ENCODE results near the gene TIGD3. TPM values are rescaled to one million over a fixed set of nuclear protein-coding genes. Genes with fewer than 3 reads are reported as not detected.

TIGD3 gene
- total RNA-seq, 1 experiment from 2014 or later = 0.14 TPM

- ChIA-PET CTCF (interaction anchor here (0.8 to 1.2 kb wide), 2 partner anchors 26 to 27 kb away, joined by 3 read pairs; no protein-coding TSS in a partner anchor), POLR2A (interaction anchor here (0.5 to 1.8 kb wide), 4 partner anchors 7 to 150 kb away, joined by 3 to 4 read pairs (median 4); no protein-coding TSS in a partner anchor)
- no peaks in the 10 kb centered on the region for H3K9me3 Mint-ChIP-seq (ENCODE audit: unreplicated experiment)
- H3K36me3 Mint-ChIP-seq (ENCODE audit: insufficient read depth, unreplicated experiment) = peaks cover 20% of the 10 kb centered on the region
- no peak for TF ChIP-seq CTCF (IDR thresholded peaks at IDR 0.05; ENCODE audit: unreplicated experiment)
- peaks cover 18% of the 10 kb centered on the region for H3K4me1 Mint-ChIP-seq (ENCODE audit: insufficient read depth, unreplicated experiment)
- no TSS peak for BruUV-seq (replicated peaks)
- intact Hi-C loops (cut with micrococcal nuclease) = no loop called here
- H3K27ac Mint-ChIP-seq (ENCODE audit: low read depth, unreplicated experiment) = no peak overlapping the region
- H3K4me3 Mint-ChIP-seq (ENCODE audit: unreplicated experiment) = peak overlapping the region; percentile 72
- H3K27me3 Mint-ChIP-seq (ENCODE audit: insufficient read depth, unreplicated experiment) = no peaks in the 10 kb centered on the region
- DNase-seq (ENCODE audit: unreplicated experiment) = no peak
These were observed 1.9 kb downstream of the TIGD3 start for GRCh38 chr11:65356394-65356972.

DNA sequence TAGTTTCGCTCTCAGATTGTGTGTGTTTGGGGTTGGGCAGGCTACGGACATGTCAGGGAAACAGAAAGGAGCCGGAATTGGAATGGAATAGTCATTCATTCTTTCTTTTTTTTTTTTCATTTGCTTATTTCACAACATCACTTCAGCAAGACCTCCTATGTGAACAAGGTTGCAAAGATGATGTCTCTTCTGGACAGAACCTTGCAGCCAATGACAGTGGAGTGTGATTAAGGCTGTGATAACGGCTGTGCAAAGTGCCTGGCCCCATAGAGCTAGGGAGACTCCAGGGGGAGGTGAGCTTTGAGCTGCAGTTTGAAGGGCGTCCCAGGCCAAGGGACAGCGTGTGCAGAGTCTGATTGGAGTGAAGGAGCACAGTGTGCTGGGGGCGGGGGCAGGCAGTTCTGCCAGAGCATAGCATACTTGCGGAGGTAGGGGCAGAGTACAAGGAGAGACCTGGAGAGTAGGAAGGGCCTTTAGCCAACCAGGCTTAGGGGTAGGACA, 3.4 kb downstream of the TIGD3 start:
- Mint-ChIP-seq H3K27me3 (ENCODE audit: insufficient read depth, unreplicated experiment) (no peaks in the 10 kb centered on the region), H3K4me3 (ENCODE audit: unreplicated experiment) (no peak overlapping the region), H3K9me3 (ENCODE audit: unreplicated experiment) (no peaks in the 10 kb centered on the region), H3K4me1 (ENCODE audit: insufficient read depth, unreplicated experiment) (peaks cover 18% of the 10 kb centered on the region), H3K36me3 (ENCODE audit: insufficient read depth, unreplicated experiment) (peaks cover 6% of the 10 kb centered on the region), H3K27ac (ENCODE audit: low read depth, unreplicated experiment) (no peak overlapping the region)
- CTCF ChIA-PET = interaction anchor here (0.6 to 1.2 kb wide), 5 partner anchors 9 to 788 kb away, joined by 3 read pairs; partner anchors contain the start of gene DPF2
- POLR2A ChIA-PET = interaction anchor here (1.1 to 1.5 kb wide), 2 partner anchors 9 to 15 kb away, joined by 4 read pairs; no protein-coding TSS in a partner anchor
- intact Hi-C loops (cut with micrococcal nuclease) = no loop called here
- no peak for DNase-seq (ENCODE audit: unreplicated experiment)
- no peak for TF ChIP-seq CTCF (IDR thresholded peaks at IDR 0.05; ENCODE audit: unreplicated experiment)
- no TSS peak for BruUV-seq (replicated peaks)

GRCh38 chr11:65362320-65362931, 7.9 kb downstream of the TIGD3 start:
- Mint-ChIP-seq H3K36me3 (ENCODE audit: insufficient read depth, unreplicated experiment) (no peaks in the 10 kb centered on the region), H3K9me3 (ENCODE audit: unreplicated experiment) (no peaks in the 10 kb centered on the region), H3K4me1 (ENCODE audit: insufficient read depth, unreplicated experiment) (peaks cover 5% of the 10 kb centered on the region), H3K27me3 (ENCODE audit: insufficient read depth, unreplicated experiment) (no peaks in the 10 kb centered on the region), H3K27ac (ENCODE audit: low read depth, unreplicated experiment) (no peak overlapping the region), H3K4me3 (ENCODE audit: unreplicated experiment) (no peak overlapping the region)
- no peak for TF ChIP-seq CTCF (IDR thresholded peaks at IDR 0.05; ENCODE audit: unreplicated experiment)
- ChIA-PET CTCF (interaction anchor here (0.6 to 2.3 kb wide), 3 partner anchors 10 to 507 kb away, joined by 3 to 8 read pairs (median 5); no protein-coding TSS in a partner anchor), POLR2A (interaction anchor here (1.8 kb wide), 1 partner anchor 145 kb away, joined by 3 read pairs; no protein-coding TSS in a partner anchor)
- BruUV-seq (replicated peaks) = no TSS peak
- no peak for DNase-seq (ENCODE audit: unreplicated experiment)
- intact Hi-C loops (cut with micrococcal nuclease) = no loop called here

GRCh38 chr11:65362966-65363365, 8.4 kb downstream of the TIGD3 start:
- peaks cover 4% of the 10 kb centered on the region for H3K4me1 Mint-ChIP-seq (ENCODE audit: insufficient read depth, unreplicated experiment)
- CTCF ChIA-PET = interaction anchor here (0.6 to 2.3 kb wide), 3 partner anchors 11 to 506 kb away, joined by 3 to 8 read pairs (median 5); no protein-coding TSS in a partner anchor
- no TSS peak for BruUV-seq (replicated peaks)
- H3K36me3 Mint-ChIP-seq (ENCODE audit: insufficient read depth, unreplicated experiment) = no peaks in the 10 kb centered on the region
- intact Hi-C loops (cut with micrococcal nuclease) = no loop called here
- POLR2A ChIA-PET = no interaction called here
- no peak overlapping the region for H3K27ac Mint-ChIP-seq (ENCODE audit: low read depth, unreplicated experiment)
- H3K4me3 Mint-ChIP-seq (ENCODE audit: unreplicated experiment) = no peak overlapping the region
- no peaks in the 10 kb centered on the region for H3K9me3 Mint-ChIP-seq (ENCODE audit: unreplicated experiment)
- no peak for DNase-seq (ENCODE audit: unreplicated experiment)
- no peak for TF ChIP-seq CTCF (IDR thresholded peaks at IDR 0.05; ENCODE audit: unreplicated experiment)
- H3K27me3 Mint-ChIP-seq (ENCODE audit: insufficient read depth, unreplicated experiment) = no peaks in the 10 kb centered on the region
